GM18868 (cell line): ENCODE data around the gene CTLA4.
"Not testable (repeated sequence)": the region's sequence is repeated elsewhere in the genome, so short reads cannot be mapped to it uniquely, and the experiment has no call there.

Source experiments
- ATAC-seq: cut with Tn5 transposase; IDR thresholded peaks from one replicate; pipeline ENCODE4 v1.9.1; 2021; ENCODE audit warnings: mild to moderate bottlenecking, moderate library complexity; ENCODE audit not compliant: unreplicated experiment

CTLA4 gene

GRCh38 chr2:203855274-203855673 lies 12.3 kb upstream of the CTLA4 start:
- no peak for ATAC-seq

GRCh38 chr2:203857656-203858055 lies 9.9 kb upstream of the CTLA4 start:
- no peak for ATAC-seq

GRCh38 chr2:203858176-203858575 lies 9.4 kb upstream of the CTLA4 start:
- ATAC-seq: no peak

- ATAC-seq: no peak
These were observed 8.4 kb upstream of the CTLA4 start for GRCh38 chr2:203859030-203859789.

- ATAC-seq: no peak
These were observed 6.4 kb upstream of the CTLA4 start for GRCh38 chr2:203861197-203861596.

- ATAC-seq: no peak
These were observed 6.0 kb upstream of the CTLA4 start for GRCh38 chr2:203861607-203862006.

- ATAC-seq: no peak
These were observed 1.9 kb downstream of the CTLA4 start for GRCh38 chr2:203869223-203870042.

GRCh38 chr2:203870481-203870880 lies 2.9 kb downstream of the CTLA4 start:
- ATAC-seq: no peak

GRCh38 chr2:203870941-203871340 lies 3.4 kb downstream of the CTLA4 start:
- ATAC-seq: no peak

GRCh38 chr2:203871371-203871983 lies 3.9 kb downstream of the CTLA4 start:
- ATAC-seq: peak; percentile 97

- no peak for ATAC-seq
These were observed 5.9 kb downstream of the CTLA4 start for GRCh38 chr2:203873461-203873860.

- no peak for ATAC-seq
These were observed 6.5 kb downstream of the CTLA4 start for GRCh38 chr2:203873921-203874631.

- no peak for ATAC-seq
These were observed 7.9 kb downstream of the CTLA4 start for GRCh38 chr2:203875471-203875870.

- ATAC-seq: no peak
These were observed 8.8 kb downstream of the CTLA4 start for GRCh38 chr2:203876328-203876727.

- no peak for ATAC-seq
These were observed 10.5 kb downstream of the CTLA4 start for GRCh38 chr2:203878063-203878462.

- no peak for ATAC-seq
These were observed 13.1 kb downstream of the CTLA4 start for GRCh38 chr2:203880557-203881125.

- ATAC-seq: not testable (repeated sequence)
These were observed 13.6 kb downstream of the CTLA4 start for GRCh38 chr2:203881185-203881584.

- ATAC-seq: no peak
These were observed 15.0 kb downstream of the CTLA4 start for GRCh38 chr2:203882551-203882950.

- ATAC-seq: no peak
These were observed 19.1 kb downstream of the CTLA4 start for GRCh38 chr2:203886661-203887151.

- no peak for ATAC-seq
These were observed 20.1 kb downstream of the CTLA4 start for GRCh38 chr2:203887677-203888076.

GRCh38 chr2:203889542-203889941 lies 22.0 kb downstream of the CTLA4 start:
- ATAC-seq: no peak
